ENCODE data around the gene NPAS3. TPM values are rescaled to one million over a fixed set of nuclear protein-coding genes. Genes with fewer than 3 reads are reported as not detected.

Gene NPAS3
- total RNA-seq, 1 experiment from 2014 or later = not detected

- TF ChIP-seq ZBTB33 (IDR thresholded peaks at IDR 0.05; ENCODE audit: extremely low read depth, insufficient replicate concordance, low read length) (no peak), ZNF274 (IDR thresholded peaks at IDR 0.05; ENCODE audit: low read depth, low read length) (no peak), SIN3A (IDR thresholded peaks at IDR 0.05; ENCODE audit: low read depth) (no peak), SRF (IDR thresholded peaks at IDR 0.05; ENCODE audit: low read depth) (no peak), POLR2A (IDR thresholded peaks at IDR 0.05; ENCODE audit: borderline replicate concordance, extremely low read depth, insufficient read depth, insufficient read length) (no peak), JUND (IDR thresholded peaks at IDR 0.05) (no peak), TCF7L2 (IDR thresholded peaks at IDR 0.05; ENCODE audit: borderline replicate concordance, extremely low read depth, insufficient read depth, insufficient read length) (no peak), EGR1 (IDR thresholded peaks at IDR 0.05; ENCODE audit: low read depth) (no peak), RAD21 (IDR thresholded peaks at IDR 0.05; ENCODE audit: low read depth) (no peak), SP1 (IDR thresholded peaks at IDR 0.05; ENCODE audit: low read depth) (no peak), EZH2 (IDR thresholded peaks at IDR 0.05) (no peak), FOSL1 (IDR thresholded peaks at IDR 0.05; ENCODE audit: low read depth) (no peak), CBX3 (IDR thresholded peaks at IDR 0.05; ENCODE audit: low read depth) (no peak), CTCF (IDR thresholded peaks at IDR 0.05 in 2 of 3, conservative IDR thresholded peaks at IDR 0.05 in 1 of 3; ENCODE audit: borderline replicate concordance in 1 of 3, insufficient read depth in 1 of 3, low read depth in 2 of 3, low read length in 2 of 3) (no peak), CEBPB (IDR thresholded peaks at IDR 0.05; ENCODE audit: low read depth) (no peak), ZFX (IDR thresholded peaks at IDR 0.05) (no peak)
- TF ChIP-seq, protein P1, sequence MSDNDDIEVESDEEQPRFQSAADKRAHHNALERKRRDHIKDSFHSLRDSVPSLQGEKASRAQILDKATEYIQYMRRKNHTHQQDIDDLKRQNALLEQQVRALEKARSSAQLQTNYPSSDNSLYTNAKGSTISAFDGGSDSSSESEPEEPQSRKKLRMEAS (IDR thresholded peaks at IDR 0.05) = no peak
- no peak overlapping the region for H2AFZ ChIP-seq (ENCODE audit: low read depth, low read length, poor library complexity, severe bottlenecking)
- H3K27me3 ChIP-seq (ENCODE audit: insufficient read depth, low read length) = no peaks in the 10 kb centered on the region
- BruUV-seq (replicated peaks) = no TSS peak
- intact Hi-C loops (cut with micrococcal nuclease) = no loop called here
- H3K9me3 ChIP-seq (ENCODE audit: control insufficient read depth in 1 of 2, insufficient read depth in 1 of 2, low read depth in 1 of 2, low read length in 2 of 2) = peaks cover 0 to 10% of the 10 kb centered on the region in 2 experiments; a peak in 3 of 4 replicates
- no peak overlapping the region for H3K4me2 ChIP-seq (ENCODE audit: low read length)
- no peak for DNase-seq (ENCODE audit: low read depth, low spot score)
- no peak for ATAC-seq
- ChIA-PET RAD21 (ENCODE audit: low non-redundant PET in 1 of 2, low total read pairs in 2 of 2, uncharacterized antibody in 2 of 2, unreplicated experiment in 2 of 2) (no interaction called here), POLR2A (no interaction called here), CTCF (no interaction called here)
- H3K9ac ChIP-seq (ENCODE audit: low read length) = no peak overlapping the region
- H3K9me2 ChIP-seq (ENCODE audit: insufficient read depth) = no peaks in the 10 kb centered on the region
- no peaks in the 10 kb centered on the region for H3K4me1 ChIP-seq (ENCODE audit: control insufficient read depth in 1 of 2, insufficient read depth in 2 of 2, low read length in 2 of 2)
- H3K36me3 ChIP-seq (ENCODE audit: control insufficient read depth in 1 of 2, insufficient read depth in 2 of 2, low read length in 2 of 2) = no peaks in the 10 kb centered on the region
- H4K20me1 ChIP-seq (ENCODE audit: insufficient read depth) = no peaks in the 10 kb centered on the region
- H3K79me2 ChIP-seq (ENCODE audit: insufficient read depth, low read length) = no peaks in the 10 kb centered on the region
- H3K4me3 ChIP-seq (replicated peaks in 1 of 2; ENCODE audit: low read depth in 1 of 2, low read length in 2 of 2) = no peak overlapping the region
- no peak overlapping the region for H3K27ac ChIP-seq (ENCODE audit: low read depth, low read length)
Measured at GRCh38 chr14:33401311-33401710, 462.6 kb downstream of the NPAS3 start.
